RWPE2 (cell line): ENCODE data around the gene HS2ST1.

Experiments
- ATAC-seq: fragments of 200-7000 bp; cut with Tn5 transposase; 3 replicates; pipeline ENCODE4 v1.9.1; 2021; ENCODE audit warnings: low read depth
- DNase-seq: peaks from one replicate; pipeline ENCODE4 v3.0.0-alpha.2; 2020; ENCODE audit warnings: low spot score
- H3K27ac ChIP-seq: fragments of 450-650 bp; 2 replicates; pipeline ENCODE4 v1.5.1; 2017; ENCODE audit warnings: mild to moderate bottlenecking; ENCODE audit not compliant: poor library complexity, severe bottlenecking
- H3K27me3 ChIP-seq: fragments of 250-450 bp; sonication (Bioruptor Pico); 2 replicates; pipeline ENCODE4 v1.5.1; 2021; ENCODE audit warnings: mild to moderate bottlenecking, moderate library complexity; ENCODE audit not compliant: insufficient read depth, poor library complexity, severe bottlenecking
- H3K36me3 ChIP-seq: fragments of 250-450 bp; sonication (Bioruptor Pico); 2 replicates; pipeline ENCODE4 v1.5.1; 2020; ENCODE audit warnings: low read depth, mild to moderate bottlenecking, moderate library complexity
- H3K4me1 ChIP-seq: fragments of 250-450 bp; sonication (Bioruptor Pico); 2 replicates; pipeline ENCODE4 v1.5.1; 2021; ENCODE audit warnings: mild to moderate bottlenecking, moderate library complexity; ENCODE audit not compliant: insufficient read depth, poor library complexity, severe bottlenecking
- H3K4me3 ChIP-seq: fragments of 250-450 bp; sonication (Bioruptor Pico); 2 replicates; pipeline ENCODE4 v1.5.1; 2021; ENCODE audit warnings: mild to moderate bottlenecking, moderate library complexity; ENCODE audit not compliant: severe bottlenecking
- H3K9me3 ChIP-seq: fragments of 250-450 bp; sonication (Bioruptor Pico); 2 replicates; pipeline ENCODE4 v1.5.1; 2021; ENCODE audit warnings: mild to moderate bottlenecking, moderate library complexity; ENCODE audit not compliant: severe bottlenecking
- CTCF ChIP-seq: fragments of 450-650 bp; IDR thresholded peaks from one replicate; pipeline ENCODE4 v1.5.1; 2017; ENCODE audit warnings: mild to moderate bottlenecking, moderate library complexity; ENCODE audit not compliant: poor library complexity, severe bottlenecking

The HS2ST1 gene

DNA sequence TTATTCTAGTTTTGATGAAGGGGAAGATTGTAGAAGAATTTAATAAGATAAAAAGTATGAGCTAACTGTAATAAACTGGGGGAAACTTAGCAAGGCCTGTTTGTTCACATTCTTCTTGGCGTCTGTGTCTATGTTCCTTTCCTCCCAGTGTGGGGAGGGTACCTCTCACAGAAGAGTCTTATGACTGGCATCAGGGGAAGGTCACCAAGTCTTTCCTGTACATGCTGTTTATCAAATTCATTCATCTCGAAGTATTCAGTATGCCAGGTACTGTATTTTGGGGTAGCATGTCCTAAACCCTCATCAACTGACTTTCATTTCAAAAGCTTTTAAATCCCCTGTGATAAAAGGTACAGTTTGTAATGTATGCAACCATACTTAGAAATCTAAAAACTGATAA is 78.4 kb downstream of the HS2ST1 start:
- peaks cover 2% of the 10 kb centered on the region for H3K9me3 ChIP-seq
- no peaks in the 10 kb centered on the region for H3K36me3 ChIP-seq
- ATAC-seq (no peak), DNase-seq (no peak)
- no peaks in the 10 kb centered on the region for H3K27me3 ChIP-seq
- peaks cover 9% of the 10 kb centered on the region for H3K4me1 ChIP-seq
- TF ChIP-seq CTCF: no peak
- no peak overlapping the region for H3K4me3 ChIP-seq
- no peak overlapping the region for H3K27ac ChIP-seq

DNA sequence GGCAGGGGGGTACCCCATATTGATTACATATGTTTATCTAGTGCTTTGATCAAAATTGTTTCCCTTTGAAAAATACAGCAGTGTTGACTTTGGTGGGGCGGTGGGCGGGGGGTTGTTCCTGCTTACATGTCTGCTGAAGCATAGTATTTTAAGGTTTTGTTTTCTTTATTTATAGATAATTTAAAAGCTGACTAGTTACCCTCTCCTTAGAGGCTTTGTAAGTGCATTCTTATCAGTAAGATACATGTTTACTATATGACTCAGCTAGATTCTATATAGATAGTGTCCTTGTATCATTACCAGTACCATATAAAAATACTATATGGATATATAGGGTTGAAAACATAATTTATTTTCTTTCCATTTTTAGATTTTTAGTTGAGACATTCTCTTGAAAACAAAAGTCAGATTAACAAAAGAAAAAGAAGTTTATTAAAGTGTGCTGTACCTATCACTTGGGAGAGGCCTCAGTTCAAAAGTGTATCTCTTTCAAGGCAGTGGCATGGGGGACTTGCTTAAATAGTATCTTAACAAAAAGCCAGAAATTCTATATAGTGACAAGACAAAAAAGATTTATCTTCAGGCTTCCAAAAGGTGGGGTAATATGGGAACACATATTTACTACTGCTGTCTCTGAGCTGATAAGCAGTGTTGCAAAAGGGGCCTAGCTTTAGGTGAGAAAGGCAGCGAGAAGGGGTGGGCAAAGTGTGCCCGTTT is 79.0 kb downstream of the HS2ST1 start:
- Histone ChIP-seq H3K4me3 (no peak overlapping the region), H3K27me3 (no peaks in the 10 kb centered on the region), H3K27ac (no peak overlapping the region), H3K4me1 (peaks cover 9% of the 10 kb centered on the region), H3K9me3 (peaks cover 2% of the 10 kb centered on the region), H3K36me3 (no peaks in the 10 kb centered on the region)
- DNase-seq: no peak
- TF ChIP-seq CTCF: no peak
- ATAC-seq: peak; percentile 73

DNA sequence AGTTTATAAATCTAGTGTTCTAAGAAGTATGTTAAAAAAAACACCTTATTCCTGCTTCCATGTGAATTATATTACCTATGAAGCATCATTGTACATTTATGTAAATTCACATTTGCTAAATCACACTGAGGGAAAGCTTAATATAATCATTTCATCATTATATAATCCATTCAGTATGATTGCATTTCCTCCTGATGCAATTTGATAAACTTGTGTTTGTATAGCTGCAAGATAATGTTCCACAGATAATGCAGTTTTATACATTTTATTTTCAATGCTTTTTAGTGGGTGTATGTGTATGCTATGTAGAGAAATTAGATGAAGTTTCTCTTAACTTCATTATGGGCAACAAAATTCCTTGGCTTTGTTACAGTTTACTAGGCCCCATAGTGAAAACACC is 79.6 kb downstream of the HS2ST1 start:
- H3K36me3 ChIP-seq: no peaks in the 10 kb centered on the region
- ATAC-seq (no peak), DNase-seq (no peak)
- no peak overlapping the region for H3K27ac ChIP-seq
- no peak overlapping the region for H3K4me3 ChIP-seq
- TF ChIP-seq CTCF: no peak
- H3K4me1 ChIP-seq: peaks cover 9% of the 10 kb centered on the region
- H3K27me3 ChIP-seq: no peaks in the 10 kb centered on the region
- H3K9me3 ChIP-seq: peaks cover 2% of the 10 kb centered on the region

DNA sequence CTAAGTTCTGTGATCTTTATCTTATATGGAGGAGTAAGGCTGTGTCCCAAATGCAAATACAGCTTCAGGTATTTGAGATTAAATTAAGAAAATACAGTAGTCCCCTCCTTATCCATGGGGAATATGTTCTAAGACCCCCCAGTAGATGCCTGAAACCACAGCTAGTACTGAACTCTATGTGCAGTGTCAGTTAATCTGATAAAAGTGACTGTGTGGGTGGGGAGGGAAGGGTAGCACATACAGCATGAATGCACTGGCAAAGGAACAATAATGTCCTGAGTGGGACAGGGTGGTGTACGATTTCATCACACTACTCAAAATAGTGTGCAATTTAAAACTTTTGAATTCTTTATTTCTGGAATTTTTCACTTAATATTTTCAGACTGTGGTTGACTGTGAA is 83.1 kb downstream of the HS2ST1 start:
- Histone ChIP-seq H3K27me3 (no peaks in the 10 kb centered on the region), H3K4me1 (peaks cover 9% of the 10 kb centered on the region), H3K9me3 (no peaks in the 10 kb centered on the region), H3K4me3 (no peak overlapping the region), H3K36me3 (no peaks in the 10 kb centered on the region), H3K27ac (no peak overlapping the region)
- DNase-seq (no peak), ATAC-seq (no peak)
- TF ChIP-seq CTCF: no peak

GRCh38 chr1:86998280-86998679 is 83.8 kb downstream of the HS2ST1 start:
- no peaks in the 10 kb centered on the region for H3K36me3 ChIP-seq
- no peaks in the 10 kb centered on the region for H3K9me3 ChIP-seq
- no peak overlapping the region for H3K27ac ChIP-seq
- ATAC-seq (no peak), DNase-seq (no peak)
- H3K4me1 ChIP-seq: peaks cover 4% of the 10 kb centered on the region
- TF ChIP-seq CTCF: no peak
- no peak overlapping the region for H3K4me3 ChIP-seq
- H3K27me3 ChIP-seq: no peaks in the 10 kb centered on the region
